Natural killer cell (primary cell): ENCODE measurements around the gene KIF1B. TPM values are rescaled to one million over a fixed set of nuclear protein-coding genes. Genes with fewer than 3 reads are reported as not detected.
"Not testable (repeated sequence)": the region's sequence is repeated elsewhere in the genome, so short reads cannot be mapped to it uniquely, and the experiment has no call there.

ENCODE experiments used
- ATAC-seq, 3 donors: fragments of 150-1000 bp in 2 of 3; fragments of 200-7000 bp in 1 of 3; cut with Tn5 transposase; 1 replicate in 1 of 3; 2 replicates in 2 of 3; pipeline ENCODE4 v1.10.0; 2021; ENCODE audit warnings: mild to moderate bottlenecking in 2 of 3, moderate library complexity in 2 of 3
- DNase-seq, 2 donors: peaks; one replicate each; pipeline versions ENCODE4 v3.0.0 to v3.0.0-alpha.2; 2013 to 2021; ENCODE audit warnings: mixed read lengths in 1 of 2
- H3K27ac ChIP-seq: one replicate; pipeline ENCODE4 v1.5.1; 2013; ENCODE audit warnings: mild to moderate bottlenecking, low read length
- H3K27me3 ChIP-seq: one replicate; pipeline ENCODE4 v1.6.1; 2013; ENCODE audit warnings: low read length; ENCODE audit not compliant: control insufficient read depth, insufficient read depth
- H3K36me3 ChIP-seq: one replicate; pipeline ENCODE4 v1.6.1; 2013; ENCODE audit warnings: low read length; ENCODE audit not compliant: control insufficient read depth, insufficient read depth
- H3K4me1 ChIP-seq: one replicate; pipeline ENCODE4 v1.6.1; 2013; ENCODE audit warnings: low read length; ENCODE audit not compliant: control insufficient read depth, insufficient read depth
- H3K4me3 ChIP-seq: one replicate; pipeline ENCODE4 v1.5.1; 2013; ENCODE audit warnings: low read length
- H3K9me3 ChIP-seq: one replicate; pipeline ENCODE4 v1.6.1; 2013; ENCODE audit warnings: low read length; ENCODE audit not compliant: control insufficient read depth, insufficient read depth
- H3K27ac Mint-ChIP-seq, 2 donors: one replicate each; pipeline ENCODE4 v1.8.0; 2022; ENCODE audit warnings: mild to moderate bottlenecking in 2 of 2, mixed read lengths in 2 of 2, moderate library complexity in 1 of 2
- H3K27me3 Mint-ChIP-seq, 2 donors: one replicate each; pipeline ENCODE4 v1.8.0; 2022; ENCODE audit warnings: low read depth in 2 of 2, mixed read lengths in 2 of 2
- H3K36me3 Mint-ChIP-seq: one replicate; pipeline ENCODE4 v1.8.0; 2022; ENCODE audit warnings: mixed read lengths
- H3K4me1 Mint-ChIP-seq, 2 donors: one replicate each; pipeline ENCODE4 v1.8.0; 2022; ENCODE audit warnings: mixed read lengths in 2 of 2
- H3K4me3 Mint-ChIP-seq: one replicate; pipeline ENCODE4 v1.8.0; 2022; ENCODE audit warnings: mild to moderate bottlenecking, moderate library complexity, mixed read lengths
- H3K9me3 Mint-ChIP-seq, 2 donors: one replicate each; pipeline ENCODE4 v1.8.0; 2022; ENCODE audit warnings: mixed read lengths in 2 of 2
- CTCF ChIP-seq: fragments of 200-600 bp; IDR thresholded peaks from one replicate; pipeline ENCODE4 v1.8.0; 2022; ENCODE audit warnings: antibody characterized with exemption
- WGBS: methylation state at CpG from one replicate; pipeline ENCODE4 v1.1.7; 2013; ENCODE audit warnings: missing lambda C conversion rate; ENCODE audit not compliant: insufficient coverage; 5-methylcytosine and 5-hydroxymethylcytosine counted together
- intact Hi-C: fragments of 100-400 bp; cut with micrococcal nuclease; formaldehyde crosslinking; loops from one replicate; pipeline ENCODE4 v1.14.2; 2022
- total RNA-seq, 4 donors: library from RNA; stranded (reverse); fragments of 120-200 nt in 1 of 4; gene quantifications; one replicate each; pipeline versions ENCODE4 v1.2.3 to v1.2.4, GENCODE V29; 2013 to 2022

KIF1B gene
- total RNA-seq, 3 donors from 2014 or later (not counting 1 experiment from before 2014, with no cell fraction given) = 15.2 to 22.0 (median 16.3) TPM

GRCh38 chr1:10374442-10374860 lies 164.1 kb downstream of the KIF1B start:
- Mint-ChIP-seq H3K27me3 (no peaks in the 10 kb centered on the region), H3K27ac (no peak overlapping the region), H3K4me3 (no peak overlapping the region), H3K4me1 (no peaks in the 10 kb centered on the region), H3K36me3 (no peaks in the 10 kb centered on the region), H3K9me3 (no peaks in the 10 kb centered on the region)
- 96% methylated on average over 8 of the region's 8 CpGs for WGBS
- no peak for ATAC-seq
- no peak for TF ChIP-seq CTCF
- Histone ChIP-seq H3K27me3 (no peaks in the 10 kb centered on the region), H3K27ac (no peak overlapping the region), H3K36me3 (peaks cover 18% of the 10 kb centered on the region), H3K4me1 (no peaks in the 10 kb centered on the region), H3K4me3 (no peak overlapping the region), H3K9me3 (no peaks in the 10 kb centered on the region)
- intact Hi-C loops = no loop called here
- DNase-seq = no peak

- not testable (repeated sequence) for H3K4me3 ChIP-seq, H3K27ac ChIP-seq, H3K27ac Mint-ChIP-seq, H3K4me1 ChIP-seq, H3K4me1 Mint-ChIP-seq, H3K36me3 Mint-ChIP-seq, H3K4me3 Mint-ChIP-seq, H3K9me3 Mint-ChIP-seq, H3K27me3 Mint-ChIP-seq, H3K27me3 ChIP-seq, H3K9me3 ChIP-seq
- TF ChIP-seq CTCF = peak; percentile 36
- DNase-seq (peak in 1 of 2 donors; percentile 53), ATAC-seq (peak; percentile 62 to 79 (median 71))
- 57% methylated on average over 14 of the region's 14 CpGs for WGBS
- peaks cover 13% of the 10 kb centered on the region for H3K36me3 ChIP-seq
- intact Hi-C loops = loop anchor here (1.0 kb wide), 1 partner anchor 51 kb away; no protein-coding TSS in a partner anchor
Measured at GRCh38 chr1:10377365-10378029, 167.1 kb downstream of the KIF1B start.

- no peak for DNase-seq
- 84% methylated on average over 15 of the region's 15 CpGs for whole genome bisulfite sequencing
- TF ChIP-seq CTCF = no peak
- Histone ChIP-seq H3K9me3 (no peaks in the 10 kb centered on the region), H3K36me3 (peaks cover 13% of the 10 kb centered on the region), H3K27ac (no peak overlapping the region), H3K4me3 (no peak overlapping the region), H3K27me3 (no peaks in the 10 kb centered on the region), H3K4me1 (no peaks in the 10 kb centered on the region)
- Mint-ChIP-seq H3K9me3 (no peaks in the 10 kb centered on the region), H3K27ac (no peak overlapping the region), H3K4me3 (no peak overlapping the region), H3K4me1 (no peaks in the 10 kb centered on the region), H3K36me3 (no peaks in the 10 kb centered on the region), H3K27me3 (no peaks in the 10 kb centered on the region)
- ATAC-seq = no peak
- intact Hi-C loops = no loop called here
Measured at GRCh38 chr1:10378081-10378841, 167.9 kb downstream of the KIF1B start.
